Peyer's patch (tissue), 4 donors: Measurements from ENCODE around the gene CDYL.

Source experiments
- POLR2A ChIP-seq, 2 donors: fragments of 450-650 bp; IDR thresholded peaks; one replicate each; pipeline ENCODE4 v1.5.1; 2017; ENCODE audit warnings: antibody characterized with exemption in 2 of 2, mild to moderate bottlenecking in 2 of 2, moderate library complexity in 2 of 2
- TF ChIP-seq, protein P1 (sequence below), 6 experiments: fragments of 450-650 bp in 4 of 6; fragments of 200-600 bp in 2 of 6; sonication (generic) in 1 of 6; IDR thresholded peaks; one replicate each; pipeline ENCODE4 v1.5.1; 2017 to 2019; ENCODE audit warnings: antibody characterized with exemption in 6 of 6, mild to moderate bottlenecking in 3 of 6, moderate library complexity in 1 of 6

GRCh38 chr6:4983322-4983721 lies 207.1 kb downstream of the CDYL start:
- TF ChIP-seq, protein P1, sequence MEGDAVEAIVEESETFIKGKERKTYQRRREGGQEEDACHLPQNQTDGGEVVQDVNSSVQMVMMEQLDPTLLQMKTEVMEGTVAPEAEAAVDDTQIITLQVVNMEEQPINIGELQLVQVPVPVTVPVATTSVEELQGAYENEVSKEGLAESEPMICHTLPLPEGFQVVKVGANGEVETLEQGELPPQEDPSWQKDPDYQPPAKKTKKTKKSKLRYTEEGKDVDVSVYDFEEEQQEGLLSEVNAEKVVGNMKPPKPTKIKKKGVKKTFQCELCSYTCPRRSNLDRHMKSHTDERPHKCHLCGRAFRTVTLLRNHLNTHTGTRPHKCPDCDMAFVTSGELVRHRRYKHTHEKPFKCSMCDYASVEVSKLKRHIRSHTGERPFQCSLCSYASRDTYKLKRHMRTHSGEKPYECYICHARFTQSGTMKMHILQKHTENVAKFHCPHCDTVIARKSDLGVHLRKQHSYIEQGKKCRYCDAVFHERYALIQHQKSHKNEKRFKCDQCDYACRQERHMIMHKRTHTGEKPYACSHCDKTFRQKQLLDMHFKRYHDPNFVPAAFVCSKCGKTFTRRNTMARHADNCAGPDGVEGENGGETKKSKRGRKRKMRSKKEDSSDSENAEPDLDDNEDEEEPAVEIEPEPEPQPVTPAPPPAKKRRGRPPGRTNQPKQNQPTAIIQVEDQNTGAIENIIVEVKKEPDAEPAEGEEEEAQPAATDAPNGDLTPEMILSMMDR (IDR thresholded peaks at IDR 0.05) = no peak
- TF ChIP-seq POLR2A (IDR thresholded peaks at IDR 0.05) = no peak
